SKM-1 (cell line): Measurements from ENCODE around the gene THRB.

Experiments
- DNase-seq: peaks from one replicate; lab custom pipeline; 2025; ENCODE audit not compliant: unreplicated experiment; lab: John Stamatoyannopoulos, UW

THRB gene

GRCh38 chr3:24316887-24317383 lies 177.7 kb downstream of the THRB start:
- DNase-seq: no peak

- DNase-seq: no peak
Measured at GRCh38 chr3:24315971-24316370, 178.7 kb downstream of the THRB start.

- no peak for DNase-seq
Measured at GRCh38 chr3:24315356-24315755, 179.3 kb downstream of the THRB start.

- DNase-seq: no peak
Measured at GRCh38 chr3:24311881-24312280, 182.8 kb downstream of the THRB start.

- DNase-seq: no peak
Measured at GRCh38 chr3:24310887-24311286, 183.8 kb downstream of the THRB start.

GRCh38 chr3:24306518-24306917 lies 188.1 kb downstream of the THRB start:
- DNase-seq: no peak

- no peak for DNase-seq
Measured at GRCh38 chr3:24305795-24306467, 188.7 kb downstream of the THRB start.

GRCh38 chr3:24303057-24303754 lies 191.4 kb downstream of the THRB start:
- DNase-seq: no peak

GRCh38 chr3:24302396-24302795 lies 192.3 kb downstream of the THRB start:
- DNase-seq: no peak

GRCh38 chr3:24300949-24301348 lies 193.7 kb downstream of the THRB start:
- DNase-seq: no peak

- DNase-seq: no peak
Measured at GRCh38 chr3:24299806-24300626, 194.6 kb downstream of the THRB start.

- DNase-seq: no peak
Measured at GRCh38 chr3:24299246-24299805, 195.3 kb downstream of the THRB start.

- DNase-seq: no peak
Measured at GRCh38 chr3:24296441-24297205, 198.0 kb downstream of the THRB start.

- no peak for DNase-seq
Measured at GRCh38 chr3:24294150-24294549, 200.5 kb downstream of the THRB start.

- DNase-seq: no peak
Measured at GRCh38 chr3:24291646-24292045, 203.0 kb downstream of the THRB start.

- no peak for DNase-seq
Measured at GRCh38 chr3:24290596-24290995, 204.1 kb downstream of the THRB start.

GRCh38 chr3:24288496-24289236 lies 206.0 kb downstream of the THRB start:
- DNase-seq: no peak

- DNase-seq: no peak
Measured at GRCh38 chr3:24287755-24288450, 206.7 kb downstream of the THRB start.

- DNase-seq: no peak
Measured at GRCh38 chr3:24286405-24286804, 208.2 kb downstream of the THRB start.
